Bronchial epithelial cell (primary cell): Measurements from ENCODE around the gene PPM1J. TPM values are rescaled to one million over a fixed set of nuclear protein-coding genes. Genes with fewer than 3 reads are reported as not detected.

ENCODE experiments used
- DNase-seq: peaks from one replicate; pipeline ENCODE4 v3.0.0-alpha.2; 2010; ENCODE audit warnings: low read depth
- FAIRE-seq: peaks from 2 replicates; lab custom pipeline; 2011; peaks lifted over from hg19 to GRCh38; lab: Jason Lieb, UNC
- H3K27me3 ChIP-seq: 2 replicates; pipeline ENCODE4 v1.5.1; 2011; ENCODE audit warnings: low read length; ENCODE audit not compliant: control insufficient read depth, insufficient read depth
- H3K36me3 ChIP-seq: 2 replicates; pipeline ENCODE4 v1.5.1; 2011; ENCODE audit warnings: low read length; ENCODE audit not compliant: control insufficient read depth, insufficient read depth
- H3K4me3 ChIP-seq: 2 replicates; pipeline ENCODE4 v1.5.1; 2011; ENCODE audit warnings: mild to moderate bottlenecking, low read depth, low read length, control low read depth
- CTCF ChIP-seq: IDR thresholded peaks from 2 replicates; pipeline ENCODE4 v1.5.1; 2011; ENCODE audit warnings: mild to moderate bottlenecking, moderate library complexity, low read length, control low read depth, inconsistent platforms; ENCODE audit not compliant: insufficient read depth, severe bottlenecking
- total RNA-seq: library from RNA; depleted of rRNA; stranded (reverse); fragments of >200 nt; gene quantifications from 2 replicates; pipeline ENCODE4 v1.2.1, GENCODE V29; 2014

PPM1J gene
- total RNA-seq: 4.0 and 4.5 TPM in 2 replicates

- FAIRE-seq (no peak), DNase-seq (peak; percentile 89)
- no peaks in the 10 kb centered on the region for H3K36me3 ChIP-seq
- no peaks in the 10 kb centered on the region for H3K27me3 ChIP-seq
- no peak for TF ChIP-seq CTCF
- H3K4me3 ChIP-seq: peak within 1 kb of the TSS; percentile 65
These were observed at the start of gene PPM1J for GRCh38 chr1:112715264-112716053. Gene PPM1J, minus strand, starts transcription at chr1:112715332. Its CDS starts 31 bp downstream, at chr1:112715301.

- Histone ChIP-seq H3K4me3 (no peak overlapping the region), H3K36me3 (no peaks in the 10 kb centered on the region)
- TF ChIP-seq CTCF: no peak
These were observed 47.7 kb upstream of the PPM1J start for GRCh38 chr1:112762541-112763500.

GRCh38 chr1:112761714-112762480, 46.8 kb upstream of the PPM1J start:
- no peak for TF ChIP-seq CTCF
- DNase-seq (peak; percentile 75), FAIRE-seq (no peak)
- H3K27me3 ChIP-seq: no peaks in the 10 kb centered on the region
- H3K4me3 ChIP-seq: no peak overlapping the region
- H3K36me3 ChIP-seq: no peaks in the 10 kb centered on the region

More at GRCh38 chr1:112762541-112763500, 47.7 kb upstream of the PPM1J start:
- DNase-seq: peak; percentile 90
- H3K27me3 ChIP-seq: no peaks in the 10 kb centered on the region
- FAIRE-seq: peak; percentile 52

GRCh38 chr1:112759228-112759627, 44.1 kb upstream of the PPM1J start:
- FAIRE-seq (no peak), DNase-seq (no peak)
- Histone ChIP-seq H3K4me3 (no peak overlapping the region), H3K27me3 (no peaks in the 10 kb centered on the region), H3K36me3 (no peaks in the 10 kb centered on the region)
- TF ChIP-seq CTCF: no peak

- no peak for FAIRE-seq
- H3K36me3 ChIP-seq: no peaks in the 10 kb centered on the region
- no peak for TF ChIP-seq CTCF
These were observed 39.0 kb upstream of the PPM1J start for GRCh38 chr1:112754116-112754628.

More at GRCh38 chr1:112754116-112754628, 39.0 kb upstream of the PPM1J start:
- DNase-seq: no peak
- Histone ChIP-seq H3K27me3 (no peaks in the 10 kb centered on the region), H3K4me3 (no peak overlapping the region)
